ENCODE data around the gene CHMP4B. TPM values are rescaled to one million over a fixed set of nuclear protein-coding genes. Genes with fewer than 3 reads are reported as not detected.

CHMP4B gene
- total RNA-seq, 4 donors from 2014 or later: 93.4 to 118 (median 112) TPM

DNA sequence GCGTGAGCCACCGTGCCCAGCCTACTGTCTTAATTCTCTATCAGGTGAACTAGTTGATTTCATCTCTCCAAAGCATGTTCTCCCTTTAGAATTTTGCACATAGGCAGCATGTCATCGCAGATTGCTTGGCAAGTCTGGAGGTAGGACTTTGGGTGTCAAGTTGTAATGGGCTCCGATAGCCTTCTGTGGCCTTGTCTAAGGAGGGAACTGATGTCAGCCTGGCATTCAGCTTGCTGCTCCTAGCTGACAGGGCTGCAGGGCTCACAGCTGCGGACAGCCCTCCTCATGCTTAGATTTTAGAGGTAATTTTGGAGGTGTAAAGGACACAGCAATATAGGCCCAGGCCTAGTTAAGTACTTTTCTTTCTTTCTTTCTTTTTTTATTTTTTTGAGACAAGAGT is 11.3 kb downstream of the CHMP4B start:
- Histone ChIP-seq H3K27me3 (no peaks in the 10 kb centered on the region), H3K9me3 (no peaks in the 10 kb centered on the region), H3K4me1 (peaks cover 4 to 87% (median 18%) of the 10 kb centered on the region in 3 donors), H3K27ac (no peak overlapping the region), H3K36me3 (peaks cover 0 to 5% of the 10 kb centered on the region in 2 donors), H3K4me3 (no peak overlapping the region)
- no peak for TF ChIP-seq EP300 (IDR thresholded peaks at IDR 0.05)
- TF ChIP-seq, protein P1, sequence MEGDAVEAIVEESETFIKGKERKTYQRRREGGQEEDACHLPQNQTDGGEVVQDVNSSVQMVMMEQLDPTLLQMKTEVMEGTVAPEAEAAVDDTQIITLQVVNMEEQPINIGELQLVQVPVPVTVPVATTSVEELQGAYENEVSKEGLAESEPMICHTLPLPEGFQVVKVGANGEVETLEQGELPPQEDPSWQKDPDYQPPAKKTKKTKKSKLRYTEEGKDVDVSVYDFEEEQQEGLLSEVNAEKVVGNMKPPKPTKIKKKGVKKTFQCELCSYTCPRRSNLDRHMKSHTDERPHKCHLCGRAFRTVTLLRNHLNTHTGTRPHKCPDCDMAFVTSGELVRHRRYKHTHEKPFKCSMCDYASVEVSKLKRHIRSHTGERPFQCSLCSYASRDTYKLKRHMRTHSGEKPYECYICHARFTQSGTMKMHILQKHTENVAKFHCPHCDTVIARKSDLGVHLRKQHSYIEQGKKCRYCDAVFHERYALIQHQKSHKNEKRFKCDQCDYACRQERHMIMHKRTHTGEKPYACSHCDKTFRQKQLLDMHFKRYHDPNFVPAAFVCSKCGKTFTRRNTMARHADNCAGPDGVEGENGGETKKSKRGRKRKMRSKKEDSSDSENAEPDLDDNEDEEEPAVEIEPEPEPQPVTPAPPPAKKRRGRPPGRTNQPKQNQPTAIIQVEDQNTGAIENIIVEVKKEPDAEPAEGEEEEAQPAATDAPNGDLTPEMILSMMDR (IDR thresholded peaks at IDR 0.05): no peak
- no peak for TF ChIP-seq POLR2A (IDR thresholded peaks at IDR 0.05)
- TF ChIP-seq POLR2AphosphoS5 (IDR thresholded peaks at IDR 0.05): no peak
- no peak for ATAC-seq
- WGBS, 2 donors (ENCODE audit: low coverage in 1 of 2): 100% methylated on average over 1 to 5 of the region's 5 CpGs

DNA sequence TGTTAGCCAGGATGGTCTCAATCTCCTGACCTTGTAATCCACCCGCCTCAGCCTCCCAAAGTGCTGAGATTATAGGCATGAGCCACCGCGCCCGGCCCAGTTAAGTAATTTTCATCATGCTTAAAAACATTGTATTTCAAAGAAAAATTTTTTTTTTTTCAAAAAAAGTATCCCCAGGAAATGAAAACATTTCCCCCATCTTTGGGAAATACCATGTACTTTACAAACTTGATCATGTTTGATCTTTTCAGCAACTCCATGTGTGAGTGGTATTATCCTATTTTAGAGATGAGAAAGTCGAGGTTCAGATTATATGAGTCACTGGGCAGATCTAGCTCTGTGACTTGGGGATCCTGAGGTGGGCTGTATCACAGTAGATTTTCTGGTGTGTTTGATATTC is 11.8 kb downstream of the CHMP4B start:
- TF ChIP-seq POLR2A (IDR thresholded peaks at IDR 0.05): no peak
- TF ChIP-seq, protein P1 (IDR thresholded peaks at IDR 0.05): no peak
- no peak for TF ChIP-seq POLR2AphosphoS5 (IDR thresholded peaks at IDR 0.05)
- no peak for TF ChIP-seq EP300 (IDR thresholded peaks at IDR 0.05)
- no peak for ATAC-seq
- H3K36me3 ChIP-seq: peaks cover 0 to 5% of the 10 kb centered on the region in 2 donors
- peaks cover 7 to 87% (median 20%) of the 10 kb centered on the region in 3 donors for H3K4me1 ChIP-seq
- no peaks in the 10 kb centered on the region for H3K27me3 ChIP-seq
- no peak overlapping the region for H3K27ac ChIP-seq
- WGBS, 2 donors (ENCODE audit: low coverage in 1 of 2): 94% methylated on average over 4 to 5 of the region's 5 CpGs
- no peaks in the 10 kb centered on the region for H3K9me3 ChIP-seq
- no peak overlapping the region for H3K4me3 ChIP-seq

DNA sequence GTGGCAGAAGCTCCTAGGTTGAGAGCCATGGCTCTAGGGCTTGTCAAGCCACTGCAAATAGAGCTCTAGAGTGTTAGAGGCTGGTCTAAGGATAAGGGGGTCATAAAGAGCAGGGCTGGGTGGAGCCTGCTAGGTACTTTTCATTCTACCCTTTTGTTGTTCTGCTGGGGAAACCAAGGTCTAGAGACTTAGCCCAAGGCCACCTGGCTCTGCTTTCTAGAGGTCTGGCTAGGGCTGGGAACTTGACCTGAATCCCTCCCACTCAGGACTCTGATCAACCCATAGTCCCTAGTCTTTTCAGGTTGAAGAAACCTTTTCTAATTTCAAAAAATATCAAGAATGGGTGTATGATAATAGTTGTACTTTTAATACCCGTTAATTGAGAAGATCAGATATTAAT is 13.7 kb downstream of the CHMP4B start:
- ATAC-seq: no peak
- H3K4me1 ChIP-seq: peaks cover 22 to 87% (median 28%) of the 10 kb centered on the region in 3 donors

DNA sequence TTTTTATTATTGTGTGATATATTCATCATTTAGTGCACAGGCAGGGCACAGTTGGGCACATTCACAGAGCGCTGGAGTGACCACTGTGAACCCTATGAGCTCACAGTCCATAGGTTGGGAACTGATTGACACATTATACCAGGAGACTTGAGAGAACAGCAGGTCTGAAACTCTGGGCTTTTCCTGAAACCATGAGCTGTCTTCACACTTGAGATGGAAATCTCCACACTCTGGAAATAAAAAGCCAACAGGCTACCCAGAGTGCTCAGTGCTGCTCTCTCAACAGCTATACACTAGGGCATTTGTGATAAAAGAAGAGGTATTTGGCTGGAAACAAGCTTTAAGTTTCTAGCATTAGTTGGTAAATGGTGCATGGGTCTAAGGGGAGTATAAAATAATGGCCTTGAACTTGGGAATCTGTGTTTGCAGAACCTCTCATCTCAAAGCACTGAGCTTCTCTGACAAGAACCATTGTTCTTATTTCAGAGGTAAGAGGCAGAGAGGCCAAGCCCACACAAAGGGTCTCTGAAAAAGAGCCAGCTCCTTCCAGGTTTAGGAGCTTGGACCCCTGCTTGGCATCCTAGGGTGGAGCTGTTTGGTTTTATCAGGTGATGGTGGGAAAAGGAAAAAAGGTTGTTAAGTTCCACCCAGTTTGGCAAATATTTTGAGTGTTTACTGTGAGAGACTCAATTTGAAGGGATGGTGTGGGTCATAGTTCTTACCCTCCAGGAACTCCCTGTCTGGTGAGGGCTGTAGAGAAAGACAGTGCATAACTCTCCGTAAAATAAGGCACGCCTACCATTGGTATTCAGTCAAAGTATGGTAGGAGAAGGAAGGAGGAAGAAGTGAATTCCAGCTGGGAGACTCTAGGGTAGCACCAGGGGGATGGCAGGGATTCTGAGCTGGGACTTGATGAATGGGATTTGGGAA is 14.5 kb downstream of the CHMP4B start:
- Histone ChIP-seq H3K9me3 (no peaks in the 10 kb centered on the region), H3K4me1 (peaks cover 29 to 87% (median 36%) of the 10 kb centered on the region in 3 donors), H3K27ac (peak overlapping the region in 3 of 4 donors; percentile 47 to 78 (median 71)), H3K27me3 (no peaks in the 10 kb centered on the region), H3K36me3 (peaks cover 0 to 5% of the 10 kb centered on the region in 2 donors), H3K4me3 (no peak overlapping the region)
- ATAC-seq: no peak
- TF ChIP-seq EP300 (IDR thresholded peaks at IDR 0.05): no peak
- no peak for TF ChIP-seq POLR2AphosphoS5 (IDR thresholded peaks at IDR 0.05)
- no peak for TF ChIP-seq POLR2A (IDR thresholded peaks at IDR 0.05)
- TF ChIP-seq, protein P1 (IDR thresholded peaks at IDR 0.05): no peak
- 93 to 97% methylated on average over 2 to 3 of the region's 3 CpGs for WGBS, 2 donors (ENCODE audit: low coverage in 1 of 2)

More for the DNA sequence above, 13.7 kb downstream of the CHMP4B start:
- Histone ChIP-seq H3K27ac (no peak overlapping the region), H3K4me3 (no peak overlapping the region), H3K36me3 (peaks cover 0 to 5% of the 10 kb centered on the region in 2 donors), H3K9me3 (no peaks in the 10 kb centered on the region), H3K27me3 (no peaks in the 10 kb centered on the region)
- no peak for TF ChIP-seq POLR2A (IDR thresholded peaks at IDR 0.05)
- TF ChIP-seq, protein P1 (IDR thresholded peaks at IDR 0.05): no peak
- no peak for TF ChIP-seq EP300 (IDR thresholded peaks at IDR 0.05)
- no peak for TF ChIP-seq POLR2AphosphoS5 (IDR thresholded peaks at IDR 0.05)
- WGBS, 2 donors (ENCODE audit: low coverage in 1 of 2): 100% methylated on average over 1 of the region's 1 CpG; no CpG with 5 or more reads in 1 of the 2 donors
